ENCODE results near the gene ZNF670. TPM values are rescaled to one million over a fixed set of nuclear protein-coding genes. Genes with fewer than 3 reads are reported as not detected.

The ZNF670 gene
- polyA plus RNA-seq, 2 donors = 0.49 to 1.4 TPM

DNA sequence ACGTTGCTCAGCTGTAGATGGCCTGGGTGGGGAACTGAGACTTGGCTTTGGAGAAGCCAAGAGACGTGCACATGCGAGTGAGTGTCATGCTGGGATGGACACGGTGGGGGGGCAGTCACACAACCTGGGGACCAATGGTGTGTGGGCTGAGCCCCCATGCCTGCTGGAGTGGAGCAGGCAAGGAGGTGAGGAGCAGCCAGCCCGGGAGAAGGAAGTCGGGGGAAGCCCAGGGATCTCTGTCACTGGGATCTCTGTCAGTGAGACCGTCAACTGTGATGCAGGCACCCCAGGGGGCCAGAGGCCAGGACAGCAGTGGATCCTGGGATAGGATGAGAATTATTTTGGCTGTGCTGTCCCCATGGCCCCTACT lies 36.5 kb upstream of the ZNF670 start:
- Histone ChIP-seq H3K4me3 (ENCODE audit: low read depth in 1 of 2, low read length in 2 of 2) (no peak overlapping the region), H3K9me3 (ENCODE audit: control insufficient read depth in 2 of 2, insufficient read depth in 1 of 2, low read depth in 1 of 2, low read length in 1 of 2) (peaks cover 0 to 8% of the 10 kb centered on the region in 2 donors), H3K4me1 (ENCODE audit: control insufficient read depth in 2 of 2, insufficient read depth in 2 of 2, low read length in 1 of 2) (peaks cover 0 to 2% of the 10 kb centered on the region in 2 donors), H3K27me3 (ENCODE audit: control insufficient read depth in 1 of 2, insufficient read depth in 2 of 2, low read length in 2 of 2) (no peaks in the 10 kb centered on the region), H3K36me3 (ENCODE audit: control insufficient read depth in 2 of 2, insufficient read depth in 2 of 2, low read length in 1 of 2) (no peaks in the 10 kb centered on the region), H3K27ac (ENCODE audit: low read depth in 2 of 2, low read length in 1 of 2) (no peak overlapping the region)
- 71 to 76% methylated on average over 7 of the region's 7 CpGs for WGBS, 2 donors

DNA sequence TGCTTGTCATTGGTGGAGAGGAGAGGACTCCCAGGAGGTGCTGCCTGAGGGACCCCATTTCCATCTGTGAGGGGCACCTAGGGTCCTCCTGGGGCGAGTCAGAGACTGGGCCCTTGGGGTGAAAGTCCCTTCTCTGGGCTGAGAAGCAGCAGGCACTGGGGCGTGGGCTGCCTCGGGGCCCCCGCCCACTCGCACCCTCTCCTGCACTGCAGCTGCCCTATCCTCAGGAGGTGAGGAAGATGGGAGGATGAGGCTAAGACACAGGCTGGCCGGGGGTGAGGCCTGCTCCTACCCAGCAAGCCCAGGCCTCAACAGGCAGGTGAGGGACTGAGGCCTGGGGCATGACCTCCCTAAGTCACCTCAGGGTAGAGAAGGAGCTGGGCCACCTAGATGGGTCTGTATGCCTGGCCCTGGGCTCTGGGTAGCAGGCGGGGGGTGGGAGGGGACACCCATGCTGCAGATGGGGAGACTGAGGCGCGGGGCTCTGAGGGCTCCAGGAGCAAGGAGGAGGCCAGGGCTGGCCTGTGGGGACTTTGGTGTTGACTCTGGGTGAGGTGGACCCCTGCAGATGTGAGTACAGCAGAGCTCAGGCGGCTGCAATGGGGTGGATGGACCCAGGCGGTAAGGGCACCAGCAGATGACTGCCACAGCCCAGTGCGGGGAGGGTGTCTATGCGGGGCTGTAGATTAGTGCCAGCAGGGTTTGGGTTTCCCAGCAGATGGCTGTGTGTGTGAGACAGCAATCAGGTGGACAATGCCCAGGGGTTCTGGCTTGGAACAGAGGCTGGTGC lies 35.9 kb upstream of the ZNF670 start:
- Histone ChIP-seq H3K9me3 (ENCODE audit: control insufficient read depth in 2 of 2, insufficient read depth in 1 of 2, low read depth in 1 of 2, low read length in 1 of 2) (peaks cover 0 to 3% of the 10 kb centered on the region in 2 donors), H3K4me1 (ENCODE audit: control insufficient read depth in 2 of 2, insufficient read depth in 2 of 2, low read length in 1 of 2) (peaks cover 0 to 2% of the 10 kb centered on the region in 2 donors), H3K27me3 (ENCODE audit: control insufficient read depth in 1 of 2, insufficient read depth in 2 of 2, low read length in 2 of 2) (no peaks in the 10 kb centered on the region), H3K4me3 (ENCODE audit: low read depth in 1 of 2, low read length in 2 of 2) (no peak overlapping the region), H3K36me3 (ENCODE audit: control insufficient read depth in 2 of 2, insufficient read depth in 2 of 2, low read length in 1 of 2) (no peaks in the 10 kb centered on the region), H3K27ac (ENCODE audit: low read depth in 2 of 2, low read length in 1 of 2) (no peak overlapping the region)
- 87 to 93% methylated on average over 12 to 13 of the region's 13 CpGs for WGBS, 2 donors

DNA sequence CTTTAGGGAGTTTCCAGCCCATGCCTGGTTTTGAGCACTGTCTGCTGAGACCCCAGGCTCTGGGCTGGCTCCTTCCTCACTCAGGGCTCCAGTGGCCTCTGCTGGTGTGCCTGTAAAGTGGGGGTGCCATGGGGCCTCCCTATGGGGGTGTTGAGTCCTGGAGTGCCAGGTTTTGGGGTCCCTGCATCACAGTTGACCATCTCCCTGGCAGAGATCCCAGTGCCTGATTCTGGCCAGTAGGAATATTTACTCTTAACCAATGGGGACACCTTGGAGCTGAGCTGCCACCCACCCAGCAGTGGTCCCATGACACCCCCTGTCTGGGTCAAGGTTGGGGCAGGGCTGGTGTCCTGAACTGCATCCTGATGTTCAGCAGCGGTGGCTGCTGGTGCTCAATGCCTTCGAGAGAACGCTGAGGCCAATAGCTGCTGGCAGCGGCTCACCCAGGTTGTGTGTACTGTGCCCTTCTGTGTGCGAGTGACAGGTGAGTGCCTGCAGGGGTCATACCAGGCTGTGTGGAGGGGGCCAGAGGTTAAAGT lies 35.2 kb upstream of the ZNF670 start:
- H3K27me3 ChIP-seq (ENCODE audit: control insufficient read depth in 1 of 2, insufficient read depth in 2 of 2, low read length in 2 of 2) = no peaks in the 10 kb centered on the region
- 88 to 89% methylated on average over 5 of the region's 5 CpGs for WGBS, 2 donors
- H3K27ac ChIP-seq (ENCODE audit: low read depth in 2 of 2, low read length in 1 of 2) = no peak overlapping the region
- no peak overlapping the region for H3K4me3 ChIP-seq (ENCODE audit: low read depth in 1 of 2, low read length in 2 of 2)
- H3K9me3 ChIP-seq (ENCODE audit: control insufficient read depth in 2 of 2, insufficient read depth in 1 of 2, low read depth in 1 of 2, low read length in 1 of 2) = no peaks in the 10 kb centered on the region
- H3K36me3 ChIP-seq (ENCODE audit: control insufficient read depth in 2 of 2, insufficient read depth in 2 of 2, low read length in 1 of 2) = no peaks in the 10 kb centered on the region
- H3K4me1 ChIP-seq (ENCODE audit: control insufficient read depth in 2 of 2, insufficient read depth in 2 of 2, low read length in 1 of 2) = peaks cover 0 to 2% of the 10 kb centered on the region in 2 donors

DNA sequence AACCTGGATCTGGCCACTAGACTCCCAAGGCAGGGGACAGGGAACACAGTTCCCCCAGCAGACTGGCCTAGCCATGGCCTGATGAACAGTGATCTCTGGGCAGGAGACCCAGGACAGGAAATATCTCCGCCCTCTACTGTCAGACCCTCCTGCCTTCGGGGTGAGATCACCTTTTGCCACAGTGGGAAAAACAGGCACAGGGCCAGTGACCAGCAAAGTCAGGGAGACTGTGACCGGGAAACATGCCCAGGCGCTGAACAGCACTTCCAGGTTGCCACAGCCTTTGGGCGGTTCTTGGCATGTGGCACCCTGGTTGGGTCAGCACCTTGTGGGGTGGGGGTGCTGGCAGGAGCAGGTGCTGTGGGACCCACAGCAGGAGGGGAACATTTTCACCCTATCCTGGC lies 34.5 kb upstream of the ZNF670 start:
- no peaks in the 10 kb centered on the region for H3K36me3 ChIP-seq (ENCODE audit: control insufficient read depth in 2 of 2, insufficient read depth in 2 of 2, low read length in 1 of 2)
- H3K27ac ChIP-seq (ENCODE audit: low read depth in 2 of 2, low read length in 1 of 2) = no peak overlapping the region
- WGBS, 2 donors = 62 to 68% methylated on average over 5 of the region's 5 CpGs
- no peak overlapping the region for H3K4me3 ChIP-seq (ENCODE audit: low read depth in 1 of 2, low read length in 2 of 2)
- no peaks in the 10 kb centered on the region for H3K9me3 ChIP-seq (ENCODE audit: control insufficient read depth in 2 of 2, insufficient read depth in 1 of 2, low read depth in 1 of 2, low read length in 1 of 2)
- peaks cover 0 to 2% of the 10 kb centered on the region in 2 donors for H3K4me1 ChIP-seq (ENCODE audit: control insufficient read depth in 2 of 2, insufficient read depth in 2 of 2, low read length in 1 of 2)
- no peaks in the 10 kb centered on the region for H3K27me3 ChIP-seq (ENCODE audit: control insufficient read depth in 1 of 2, insufficient read depth in 2 of 2, low read length in 2 of 2)

DNA sequence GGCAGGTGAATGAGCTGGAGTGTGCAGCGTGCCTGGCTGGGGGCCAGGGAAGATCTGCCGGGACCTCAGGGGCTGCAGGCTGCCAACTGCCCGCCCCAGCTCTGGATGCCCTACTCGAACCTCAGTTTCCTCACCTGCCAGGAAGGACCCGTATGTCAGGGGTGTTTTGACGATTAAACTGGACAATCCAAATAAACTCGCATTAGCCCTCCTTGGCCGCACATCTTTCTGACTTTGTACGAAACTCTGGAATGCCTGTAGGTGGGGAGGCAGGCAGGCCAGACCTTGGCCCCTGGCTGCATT lies 33.8 kb upstream of the ZNF670 start:
- H3K9me3 ChIP-seq (ENCODE audit: control insufficient read depth in 2 of 2, insufficient read depth in 1 of 2, low read depth in 1 of 2, low read length in 1 of 2) = no peaks in the 10 kb centered on the region
- no peaks in the 10 kb centered on the region for H3K36me3 ChIP-seq (ENCODE audit: control insufficient read depth in 2 of 2, insufficient read depth in 2 of 2, low read length in 1 of 2)
- no peaks in the 10 kb centered on the region for H3K27me3 ChIP-seq (ENCODE audit: control insufficient read depth in 1 of 2, insufficient read depth in 2 of 2, low read length in 2 of 2)
- H3K27ac ChIP-seq (ENCODE audit: low read depth in 2 of 2, low read length in 1 of 2) = peak overlapping the region in 1 of 2 donors; percentile 73
- peak overlapping the region; percentile 55 to 66 for H3K4me3 ChIP-seq (ENCODE audit: low read depth in 1 of 2, low read length in 2 of 2)
- 43 to 50% methylated on average over 9 of the region's 9 CpGs for WGBS, 2 donors
- H3K4me1 ChIP-seq (ENCODE audit: control insufficient read depth in 2 of 2, insufficient read depth in 2 of 2, low read length in 1 of 2) = peaks cover 0 to 2% of the 10 kb centered on the region in 2 donors

DNA sequence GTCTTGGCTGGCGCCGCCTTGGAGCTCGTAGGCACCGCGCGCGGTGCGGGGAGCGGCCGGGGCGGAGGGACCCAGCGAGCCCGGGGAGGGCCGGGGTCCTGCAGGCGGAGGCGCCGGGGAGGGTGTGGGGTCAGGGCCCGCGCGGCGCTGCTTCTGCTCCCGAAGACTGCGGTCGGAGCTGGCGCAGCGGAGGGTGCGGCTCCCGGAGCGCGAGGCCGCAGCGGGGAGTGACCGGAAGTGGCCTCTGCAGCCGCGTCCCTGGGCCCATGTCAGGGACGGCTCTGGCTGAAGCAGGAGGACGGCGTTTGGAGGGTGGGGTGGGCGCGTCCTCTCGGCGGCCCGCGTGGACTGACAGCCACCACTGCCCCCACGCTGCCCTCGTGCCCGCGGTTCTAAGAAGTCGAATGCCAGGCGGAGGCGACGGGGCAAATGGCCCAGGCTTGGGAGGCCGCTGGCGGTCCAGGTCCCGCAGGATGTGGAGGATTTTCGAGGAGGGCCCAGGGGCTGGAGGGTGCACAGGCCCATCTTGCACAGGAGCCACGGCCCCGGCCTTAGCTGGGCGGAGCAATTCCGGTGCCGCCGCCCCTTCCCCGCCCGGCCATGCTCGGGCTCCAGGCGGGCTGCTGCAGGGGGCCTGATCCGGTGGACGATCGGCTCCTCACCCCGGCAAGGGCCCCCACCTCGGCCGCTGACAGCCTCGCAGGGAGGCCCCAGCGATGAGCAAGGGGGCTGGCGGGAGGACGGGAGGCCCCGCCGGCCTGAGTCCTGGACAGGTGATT lies 33.3 kb upstream of the ZNF670 start:
- H3K36me3 ChIP-seq (ENCODE audit: control insufficient read depth in 2 of 2, insufficient read depth in 2 of 2, low read length in 1 of 2) = no peaks in the 10 kb centered on the region
- peaks cover 0 to 2% of the 10 kb centered on the region in 2 donors for H3K4me1 ChIP-seq (ENCODE audit: control insufficient read depth in 2 of 2, insufficient read depth in 2 of 2, low read length in 1 of 2)
- peak overlapping the region; percentile 55 to 66 for H3K4me3 ChIP-seq (ENCODE audit: low read depth in 1 of 2, low read length in 2 of 2)
- H3K9me3 ChIP-seq (ENCODE audit: control insufficient read depth in 2 of 2, insufficient read depth in 1 of 2, low read depth in 1 of 2, low read length in 1 of 2) = no peaks in the 10 kb centered on the region
- no peaks in the 10 kb centered on the region for H3K27me3 ChIP-seq (ENCODE audit: control insufficient read depth in 1 of 2, insufficient read depth in 2 of 2, low read length in 2 of 2)
- WGBS, 2 donors = 3% methylated on average over 74 to 78 of the region's 78 CpGs
- H3K27ac ChIP-seq (ENCODE audit: low read depth in 2 of 2, low read length in 1 of 2) = peak overlapping the region; percentile 73 to 75

DNA sequence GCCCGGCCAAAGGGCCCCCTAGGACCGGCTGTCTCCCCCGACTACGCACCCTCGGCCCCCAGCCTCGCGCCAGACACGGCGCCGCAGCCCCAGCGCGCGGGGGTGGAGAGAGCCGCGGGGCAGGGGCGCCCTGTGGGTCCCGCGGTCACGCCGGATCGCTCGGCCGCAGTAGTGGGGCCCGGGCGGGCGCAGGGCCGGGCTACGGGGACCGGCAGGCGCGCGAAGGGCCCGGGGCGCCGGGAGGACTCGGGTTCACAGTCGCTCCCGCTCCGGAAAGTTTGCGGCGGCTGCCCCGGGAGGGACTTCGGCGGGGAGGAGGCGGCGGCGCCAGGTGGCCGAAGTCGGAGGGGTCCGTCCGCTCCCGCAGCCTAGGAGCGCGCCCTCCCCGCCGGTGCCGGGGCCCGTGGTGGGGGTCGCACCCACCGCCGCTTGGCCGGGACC lies 32.7 kb upstream of the ZNF670 start:
- 1% methylated on average over 44 to 62 of the region's 62 CpGs for WGBS, 2 donors
- Histone ChIP-seq H3K27me3 (ENCODE audit: control insufficient read depth in 1 of 2, insufficient read depth in 2 of 2, low read length in 2 of 2) (no peaks in the 10 kb centered on the region), H3K27ac (ENCODE audit: low read depth in 2 of 2, low read length in 1 of 2) (peak overlapping the region; percentile 73 to 75), H3K36me3 (ENCODE audit: control insufficient read depth in 2 of 2, insufficient read depth in 2 of 2, low read length in 1 of 2) (no peaks in the 10 kb centered on the region), H3K4me3 (ENCODE audit: low read depth in 1 of 2, low read length in 2 of 2) (peak overlapping the region; percentile 55 to 66), H3K4me1 (ENCODE audit: control insufficient read depth in 2 of 2, insufficient read depth in 2 of 2, low read length in 1 of 2) (peaks cover 0 to 2% of the 10 kb centered on the region in 2 donors), H3K9me3 (ENCODE audit: control insufficient read depth in 2 of 2, insufficient read depth in 1 of 2, low read depth in 1 of 2, low read length in 1 of 2) (no peaks in the 10 kb centered on the region)

DNA sequence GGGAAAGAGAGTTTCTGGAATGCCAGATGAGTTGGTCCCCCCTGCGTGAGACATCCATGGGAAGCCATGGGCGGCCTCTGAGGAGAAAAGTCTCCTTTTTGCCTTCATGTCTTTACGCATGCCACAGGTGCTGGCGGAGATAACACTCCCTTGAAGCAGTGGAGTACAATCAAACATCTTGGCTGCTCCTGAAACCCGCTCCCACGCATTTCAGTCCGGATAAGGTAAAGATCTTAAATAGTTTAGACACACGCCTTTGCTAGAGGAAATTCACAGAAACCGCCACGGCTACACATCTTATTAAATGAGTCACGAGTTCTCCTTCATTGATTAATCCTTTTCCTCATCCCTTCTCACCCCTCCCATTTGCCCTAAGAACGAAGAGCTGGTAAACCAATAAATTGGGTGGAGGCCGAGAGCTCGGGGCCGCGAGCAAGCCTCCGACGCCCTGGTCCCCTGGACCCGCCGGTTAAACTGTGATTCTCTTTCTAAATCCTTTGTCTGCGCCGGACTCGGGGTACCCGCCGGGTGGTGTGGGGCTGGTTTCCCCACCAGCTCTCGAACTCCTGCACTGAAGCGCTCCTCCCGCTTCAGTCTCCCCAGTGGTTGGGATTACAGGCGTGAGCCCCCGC lies 32.1 kb upstream of the ZNF670 start:
- H3K4me1 ChIP-seq (ENCODE audit: control insufficient read depth in 2 of 2, insufficient read depth in 2 of 2, low read length in 1 of 2) = peaks cover 0 to 2% of the 10 kb centered on the region in 2 donors
- no peaks in the 10 kb centered on the region for H3K27me3 ChIP-seq (ENCODE audit: control insufficient read depth in 1 of 2, insufficient read depth in 2 of 2, low read length in 2 of 2)
- WGBS, 2 donors = 11 to 12% methylated on average over 30 of the region's 30 CpGs
- no peaks in the 10 kb centered on the region for H3K9me3 ChIP-seq (ENCODE audit: control insufficient read depth in 2 of 2, insufficient read depth in 1 of 2, low read depth in 1 of 2, low read length in 1 of 2)
- peak overlapping the region; percentile 73 to 75 for H3K27ac ChIP-seq (ENCODE audit: low read depth in 2 of 2, low read length in 1 of 2)
- H3K36me3 ChIP-seq (ENCODE audit: control insufficient read depth in 2 of 2, insufficient read depth in 2 of 2, low read length in 1 of 2) = no peaks in the 10 kb centered on the region
- peak overlapping the region; percentile 55 to 66 for H3K4me3 ChIP-seq (ENCODE audit: low read depth in 1 of 2, low read length in 2 of 2)

DNA sequence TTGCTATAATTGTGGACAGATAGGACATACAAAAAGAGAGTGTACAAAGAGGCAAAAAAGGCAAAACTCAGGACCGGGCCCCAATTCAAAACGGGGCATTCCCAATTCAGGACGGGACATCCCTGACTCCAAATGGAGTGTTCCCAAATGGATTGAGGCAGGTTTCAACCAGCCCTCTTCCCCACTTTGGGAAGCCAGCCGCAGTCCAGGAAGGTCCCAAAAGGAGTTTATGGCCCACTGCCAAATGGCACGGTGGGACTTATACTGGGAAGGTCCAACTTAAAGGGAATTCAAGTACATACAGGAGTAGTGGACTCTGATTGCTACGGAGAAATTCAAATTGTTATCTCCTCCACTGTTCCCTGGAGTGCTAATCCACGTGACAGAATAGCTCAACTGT lies 29.1 kb upstream of the ZNF670 start:
- Histone ChIP-seq H3K36me3 (ENCODE audit: control insufficient read depth in 2 of 2, insufficient read depth in 2 of 2, low read length in 1 of 2) (no peaks in the 10 kb centered on the region), H3K27ac (ENCODE audit: low read depth in 2 of 2, low read length in 1 of 2) (no peak overlapping the region), H3K27me3 (ENCODE audit: control insufficient read depth in 1 of 2, insufficient read depth in 2 of 2, low read length in 2 of 2) (no peaks in the 10 kb centered on the region), H3K9me3 (ENCODE audit: control insufficient read depth in 2 of 2, insufficient read depth in 1 of 2, low read depth in 1 of 2, low read length in 1 of 2) (no peaks in the 10 kb centered on the region), H3K4me3 (ENCODE audit: low read depth in 1 of 2, low read length in 2 of 2) (no peak overlapping the region), H3K4me1 (ENCODE audit: control insufficient read depth in 2 of 2, insufficient read depth in 2 of 2, low read length in 1 of 2) (peaks cover 0 to 2% of the 10 kb centered on the region in 2 donors)
- 88 to 91% methylated on average over 7 of the region's 7 CpGs for WGBS, 2 donors
